Activated CD8-positive, alpha-beta T cell treated with anti-CD3 and anti-CD28 coated beads for 36 hours (primary cell): ENCODE measurements around the gene CCDC171. TPM values are rescaled to one million over a fixed set of nuclear protein-coding genes. Genes with fewer than 3 reads are reported as not detected.
"Not testable (repeated sequence)": the region's sequence is repeated elsewhere in the genome, so short reads cannot be mapped to it uniquely, and the experiment has no call there.

ENCODE experiments used
- ATAC-seq: fragments of 200-7000 bp; cut with Tn5 transposase; one replicate; pipeline ENCODE4 v1.10.0; 2021; ENCODE audit warnings: mild to moderate bottlenecking, moderate library complexity
- CTCF ChIA-PET: fragments of 350-600 bp; sonication (Branson Sonifier 250); formaldehyde crosslinking; loops from one replicate; lab custom pipeline; 2021; ENCODE audit warnings: antibody characterized with exemption; lab: Charles Lee
- POLR2A ChIA-PET: fragments of 350-600 bp; sonication (Branson Sonifier 250); formaldehyde crosslinking; loops from one replicate; lab custom pipeline; 2021; ENCODE audit warnings: antibody characterized with exemption; lab: Charles Lee
- DNase-seq: peaks from one replicate; pipeline ENCODE4 v3.0.0-alpha.2; 2020
- H3K27ac Mint-ChIP-seq: one replicate; pipeline ENCODE4 v1.8.0; 2021; ENCODE audit warnings: mild to moderate bottlenecking, mixed read lengths
- H3K27me3 Mint-ChIP-seq: one replicate; pipeline ENCODE4 v1.8.0; 2021; ENCODE audit warnings: mixed read lengths
- H3K36me3 Mint-ChIP-seq: one replicate; pipeline ENCODE4 v1.8.0; 2021; ENCODE audit warnings: low read depth, mixed read lengths
- H3K4me1 Mint-ChIP-seq: one replicate; pipeline ENCODE4 v1.8.0; 2021; ENCODE audit warnings: low read depth, mixed read lengths
- H3K4me3 Mint-ChIP-seq: one replicate; pipeline ENCODE4 v1.8.0; 2021; ENCODE audit warnings: mild to moderate bottlenecking, moderate library complexity, mixed read lengths
- H3K9me3 Mint-ChIP-seq: one replicate; pipeline ENCODE4 v1.8.0; 2021; ENCODE audit warnings: mixed read lengths
- CTCF ChIP-seq: fragments of 200-600 bp; IDR thresholded peaks from one replicate; pipeline ENCODE4 v1.8.0; 2022; ENCODE audit warnings: antibody characterized with exemption, mild to moderate bottlenecking
- intact Hi-C: fragments of 100-400 bp; cut with micrococcal nuclease; formaldehyde crosslinking; loops from one replicate; pipeline ENCODE4 v1.10.0; 2022
- total RNA-seq, 2 experiments: library from RNA; stranded (reverse); gene quantifications; one replicate each; pipeline ENCODE4 v1.2.3, GENCODE V29; 2021

Gene CCDC171
- total RNA-seq, 2 experiments from 2014 or later: 2.1 to 2.3 TPM

- Mint-ChIP-seq H3K36me3 (peaks cover 8% of the 10 kb centered on the region), H3K4me1 (no peaks in the 10 kb centered on the region), H3K9me3 (peaks cover 13% of the 10 kb centered on the region), H3K27ac (no peak overlapping the region), H3K27me3 (no peaks in the 10 kb centered on the region), H3K4me3 (no peak overlapping the region)
- no peak for TF ChIP-seq CTCF
- intact Hi-C loops: no loop called here
- ATAC-seq (no peak), DNase-seq (no peak)
- ChIA-PET CTCF (no interaction called here), POLR2A (no interaction called here)
These were observed 117.4 kb downstream of the CCDC171 start for GRCh38 chr9:15670246-15670645.

GRCh38 chr9:15670894-15671293, 118.1 kb downstream of the CCDC171 start:
- CTCF ChIA-PET: no interaction called here
- no peak for DNase-seq
- Mint-ChIP-seq H3K36me3 (peaks cover 9% of the 10 kb centered on the region), H3K27me3 (no peaks in the 10 kb centered on the region), H3K9me3 (peaks cover 13% of the 10 kb centered on the region), H3K4me3 (no peak overlapping the region), H3K4me1 (no peaks in the 10 kb centered on the region), H3K27ac (no peak overlapping the region)
- ATAC-seq: no peak
- no peak for TF ChIP-seq CTCF
- POLR2A ChIA-PET: no interaction called here
- intact Hi-C loops: no loop called here

- CTCF ChIA-PET: no interaction called here
- no peak for TF ChIP-seq CTCF
- Mint-ChIP-seq H3K36me3 (no peaks in the 10 kb centered on the region), H3K4me3 (no peak overlapping the region), H3K4me1 (no peaks in the 10 kb centered on the region), H3K9me3 (peaks cover 5% of the 10 kb centered on the region), H3K27me3 (no peaks in the 10 kb centered on the region), H3K27ac (no peak overlapping the region)
- no peak for ATAC-seq
- DNase-seq: no peak
- POLR2A ChIA-PET: no interaction called here
- intact Hi-C loops: no loop called here
These were observed 140.9 kb downstream of the CCDC171 start for GRCh38 chr9:15693701-15694100.

GRCh38 chr9:15696979-15697378, 144.1 kb downstream of the CCDC171 start:
- Mint-ChIP-seq H3K9me3 (peaks cover 2% of the 10 kb centered on the region), H3K36me3 (peaks cover 7% of the 10 kb centered on the region), H3K27me3 (no peaks in the 10 kb centered on the region), H3K4me1 (no peaks in the 10 kb centered on the region), H3K27ac (no peak overlapping the region), H3K4me3 (no peak overlapping the region)
- TF ChIP-seq CTCF: no peak
- no peak for DNase-seq
- intact Hi-C loops: no loop called here
- no peak for ATAC-seq
- CTCF ChIA-PET: no interaction called here
- POLR2A ChIA-PET: no interaction called here

DNA sequence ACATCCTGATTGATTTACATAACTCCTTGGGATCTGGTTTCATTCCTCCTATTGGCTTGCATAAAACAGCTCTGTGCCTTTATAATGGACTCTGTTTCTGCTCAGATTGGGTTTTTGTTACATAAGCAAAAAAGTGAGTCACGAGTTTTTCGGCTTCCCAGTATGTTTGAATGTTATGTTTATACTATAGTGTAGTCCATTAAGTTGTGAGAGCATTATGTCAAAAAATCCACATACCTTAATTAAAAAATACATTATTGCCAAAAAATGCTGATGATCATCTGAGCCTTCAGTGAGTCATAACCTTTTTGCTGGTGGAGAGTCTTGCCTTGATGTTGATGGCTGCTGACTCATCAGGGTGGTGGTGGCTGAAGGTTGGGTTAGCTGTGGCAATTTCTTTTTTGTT, 144.6 kb downstream of the CCDC171 start:
- DNase-seq: peak; percentile 21
- TF ChIP-seq CTCF: no peak
- ATAC-seq: no peak
- H3K4me1 Mint-ChIP-seq: no peaks in the 10 kb centered on the region
- no peak overlapping the region for H3K4me3 Mint-ChIP-seq
- ChIA-PET POLR2A (interaction anchor here (0.7 kb wide), 1 partner anchor 522 kb away, joined by 3 read pairs; no protein-coding TSS in a partner anchor), CTCF (no interaction called here)
- intact Hi-C loops: no loop called here
- no peak overlapping the region for H3K27ac Mint-ChIP-seq
- H3K27me3 Mint-ChIP-seq: no peaks in the 10 kb centered on the region
- H3K9me3 Mint-ChIP-seq: peaks cover 2% of the 10 kb centered on the region
- peaks cover 7% of the 10 kb centered on the region for H3K36me3 Mint-ChIP-seq

DNA sequence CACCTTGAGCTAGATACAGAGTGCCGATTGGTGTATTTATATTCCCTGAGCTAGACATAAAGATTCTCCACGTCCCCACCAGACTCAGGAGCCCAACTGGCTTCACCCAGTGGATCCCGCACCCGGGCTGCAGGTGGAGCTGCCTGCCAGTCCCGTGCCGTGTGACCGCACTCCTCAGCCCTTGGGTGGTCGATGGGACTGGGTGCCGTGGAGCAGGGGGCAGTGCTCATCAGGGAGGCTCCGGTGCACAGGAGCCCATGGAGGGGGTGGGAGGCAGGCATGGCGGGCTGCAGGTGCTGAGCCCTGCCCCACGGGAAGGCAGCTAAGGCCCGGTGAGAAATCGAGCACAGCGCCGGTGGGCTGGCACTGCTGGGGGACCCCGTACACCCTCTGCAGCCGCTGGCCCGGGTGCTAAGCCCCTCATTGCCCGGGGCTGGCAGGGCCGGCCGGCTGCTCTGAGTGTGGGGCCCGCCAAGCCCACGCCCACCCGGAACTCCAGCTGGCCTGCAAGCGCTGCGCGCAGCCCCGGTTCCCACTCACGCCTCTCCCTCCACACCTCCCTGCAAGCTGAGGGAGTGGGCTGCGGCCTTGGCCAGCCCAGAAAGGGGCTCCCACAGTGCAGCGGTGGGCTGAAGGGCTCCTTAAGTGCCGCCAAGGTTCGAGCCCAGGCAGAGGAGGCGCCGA, 147.2 kb downstream of the CCDC171 start:
- CTCF ChIA-PET, H3K36me3 Mint-ChIP-seq, POLR2A ChIA-PET, H3K4me3 Mint-ChIP-seq, H3K9me3 Mint-ChIP-seq, intact Hi-C loops, DNase-seq, H3K27ac Mint-ChIP-seq, ATAC-seq, H3K27me3 Mint-ChIP-seq, H3K4me1 Mint-ChIP-seq: not testable (repeated sequence)
